Measurements from ENCODE around the gene C1QL1.

Gene C1QL1

DNA sequence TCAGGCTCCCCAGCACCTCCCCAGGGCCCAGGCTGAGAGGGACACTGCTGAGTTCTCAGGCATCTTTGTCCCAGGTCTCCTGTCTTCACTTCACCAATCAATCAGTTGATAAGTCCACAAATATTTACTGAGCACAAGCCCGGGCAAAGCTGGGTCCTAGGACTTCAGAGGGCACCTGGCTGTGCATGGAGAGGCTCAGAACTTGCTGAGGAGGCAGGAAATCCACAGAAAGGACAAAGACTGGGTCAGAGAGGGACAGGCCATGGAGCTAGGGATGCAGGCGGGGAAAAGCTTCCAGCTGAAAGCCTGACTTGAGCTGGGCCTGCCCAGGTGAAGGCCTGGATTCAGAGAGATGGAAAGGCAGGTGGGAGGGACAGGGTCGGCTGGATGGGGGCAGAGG lies 33.2 kb upstream of the C1QL1 start:
- TF ChIP-seq FOXP2 (optimal IDR thresholded peaks at IDR 0.05; ENCODE audit: borderline replicate concordance, extremely low read depth, extremely low read length, insufficient read depth) (no peak), SIN3A (IDR thresholded peaks at IDR 0.05; ENCODE audit: borderline replicate concordance, insufficient read depth, low read length) (no peak), TAF1 (IDR thresholded peaks at IDR 0.05; ENCODE audit: borderline replicate concordance, insufficient read depth, low read length) (no peak), POLR2AphosphoS5 (IDR thresholded peaks at IDR 0.05; ENCODE audit: low read depth, low read length) (no peak)
- TF ChIP-seq, protein P1, sequence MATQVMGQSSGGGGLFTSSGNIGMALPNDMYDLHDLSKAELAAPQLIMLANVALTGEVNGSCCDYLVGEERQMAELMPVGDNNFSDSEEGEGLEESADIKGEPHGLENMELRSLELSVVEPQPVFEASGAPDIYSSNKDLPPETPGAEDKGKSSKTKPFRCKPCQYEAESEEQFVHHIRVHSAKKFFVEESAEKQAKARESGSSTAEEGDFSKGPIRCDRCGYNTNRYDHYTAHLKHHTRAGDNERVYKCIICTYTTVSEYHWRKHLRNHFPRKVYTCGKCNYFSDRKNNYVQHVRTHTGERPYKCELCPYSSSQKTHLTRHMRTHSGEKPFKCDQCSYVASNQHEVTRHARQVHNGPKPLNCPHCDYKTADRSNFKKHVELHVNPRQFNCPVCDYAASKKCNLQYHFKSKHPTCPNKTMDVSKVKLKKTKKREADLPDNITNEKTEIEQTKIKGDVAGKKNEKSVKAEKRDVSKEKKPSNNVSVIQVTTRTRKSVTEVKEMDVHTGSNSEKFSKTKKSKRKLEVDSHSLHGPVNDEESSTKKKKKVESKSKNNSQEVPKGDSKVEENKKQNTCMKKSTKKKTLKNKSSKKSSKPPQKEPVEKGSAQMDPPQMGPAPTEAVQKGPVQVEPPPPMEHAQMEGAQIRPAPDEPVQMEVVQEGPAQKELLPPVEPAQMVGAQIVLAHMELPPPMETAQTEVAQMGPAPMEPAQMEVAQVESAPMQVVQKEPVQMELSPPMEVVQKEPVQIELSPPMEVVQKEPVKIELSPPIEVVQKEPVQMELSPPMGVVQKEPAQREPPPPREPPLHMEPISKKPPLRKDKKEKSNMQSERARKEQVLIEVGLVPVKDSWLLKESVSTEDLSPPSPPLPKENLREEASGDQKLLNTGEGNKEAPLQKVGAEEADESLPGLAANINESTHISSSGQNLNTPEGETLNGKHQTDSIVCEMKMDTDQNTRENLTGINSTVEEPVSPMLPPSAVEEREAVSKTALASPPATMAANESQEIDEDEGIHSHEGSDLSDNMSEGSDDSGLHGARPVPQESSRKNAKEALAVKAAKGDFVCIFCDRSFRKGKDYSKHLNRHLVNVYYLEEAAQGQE (IDR thresholded peaks at IDR 0.05; ENCODE audit: insufficient read depth in 1 of 2, low read depth in 2 of 2, low read length in 2 of 2), result no peak

DNA sequence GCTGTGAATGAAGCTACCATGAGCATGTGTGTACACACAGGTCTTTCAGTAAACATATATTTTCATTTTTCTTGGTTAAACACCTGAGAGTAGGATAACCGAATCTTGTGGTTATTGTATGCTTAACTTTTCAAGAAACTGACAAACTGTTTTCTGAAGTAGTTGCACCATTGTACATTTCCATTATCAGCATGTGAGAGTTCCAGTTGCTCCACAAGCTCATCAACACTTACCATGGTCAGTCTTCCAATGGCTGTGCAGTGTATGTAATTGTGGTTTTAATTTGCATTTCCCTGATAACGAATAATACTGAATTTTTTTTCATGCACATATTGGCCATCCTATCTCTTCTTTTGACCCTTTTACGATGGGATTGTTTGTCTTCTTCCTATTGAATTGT lies 31.3 kb upstream of the C1QL1 start:
- TF ChIP-seq, protein P1 (IDR thresholded peaks at IDR 0.05; ENCODE audit: insufficient read depth in 1 of 2, low read depth in 2 of 2, low read length in 2 of 2), result no peak
- no peak for TF ChIP-seq POLR2AphosphoS5 (IDR thresholded peaks at IDR 0.05; ENCODE audit: low read depth, low read length)
- TF ChIP-seq TAF1 (IDR thresholded peaks at IDR 0.05; ENCODE audit: borderline replicate concordance, insufficient read depth, low read length), result no peak
- no peak for TF ChIP-seq FOXP2 (optimal IDR thresholded peaks at IDR 0.05; ENCODE audit: borderline replicate concordance, extremely low read depth, extremely low read length, insufficient read depth)

DNA sequence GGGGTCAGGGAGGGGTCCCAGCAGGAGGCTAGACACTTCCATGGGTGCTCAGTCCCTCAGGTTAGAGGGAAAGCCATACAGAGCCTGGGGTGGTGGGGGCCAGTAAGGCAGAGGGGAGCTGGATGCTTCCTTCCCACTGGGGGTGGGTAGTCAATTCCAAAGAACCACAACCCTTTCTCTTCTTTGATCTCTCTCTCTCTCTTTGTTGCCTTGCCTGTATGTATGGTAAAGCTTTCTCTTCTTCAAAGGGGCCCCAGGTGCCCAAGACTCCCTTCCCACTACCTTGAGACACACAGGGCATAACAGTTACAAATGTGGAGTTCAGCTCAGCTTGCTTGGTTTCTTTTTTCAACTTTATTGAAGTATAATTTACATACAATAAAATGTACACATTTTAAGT lies 30.5 kb upstream of the C1QL1 start:
- no peak for TF ChIP-seq SIN3A (IDR thresholded peaks at IDR 0.05; ENCODE audit: borderline replicate concordance, insufficient read depth, low read length)
- no peak for TF ChIP-seq FOXP2 (optimal IDR thresholded peaks at IDR 0.05; ENCODE audit: borderline replicate concordance, extremely low read depth, extremely low read length, insufficient read depth)
- TF ChIP-seq POLR2AphosphoS5 (IDR thresholded peaks at IDR 0.05; ENCODE audit: low read depth, low read length), result no peak
- TF ChIP-seq, protein P1 (IDR thresholded peaks at IDR 0.05; ENCODE audit: insufficient read depth in 1 of 2, low read depth in 2 of 2, low read length in 2 of 2), result no peak
- no peak for TF ChIP-seq TAF1 (IDR thresholded peaks at IDR 0.05; ENCODE audit: borderline replicate concordance, insufficient read depth, low read length)

DNA sequence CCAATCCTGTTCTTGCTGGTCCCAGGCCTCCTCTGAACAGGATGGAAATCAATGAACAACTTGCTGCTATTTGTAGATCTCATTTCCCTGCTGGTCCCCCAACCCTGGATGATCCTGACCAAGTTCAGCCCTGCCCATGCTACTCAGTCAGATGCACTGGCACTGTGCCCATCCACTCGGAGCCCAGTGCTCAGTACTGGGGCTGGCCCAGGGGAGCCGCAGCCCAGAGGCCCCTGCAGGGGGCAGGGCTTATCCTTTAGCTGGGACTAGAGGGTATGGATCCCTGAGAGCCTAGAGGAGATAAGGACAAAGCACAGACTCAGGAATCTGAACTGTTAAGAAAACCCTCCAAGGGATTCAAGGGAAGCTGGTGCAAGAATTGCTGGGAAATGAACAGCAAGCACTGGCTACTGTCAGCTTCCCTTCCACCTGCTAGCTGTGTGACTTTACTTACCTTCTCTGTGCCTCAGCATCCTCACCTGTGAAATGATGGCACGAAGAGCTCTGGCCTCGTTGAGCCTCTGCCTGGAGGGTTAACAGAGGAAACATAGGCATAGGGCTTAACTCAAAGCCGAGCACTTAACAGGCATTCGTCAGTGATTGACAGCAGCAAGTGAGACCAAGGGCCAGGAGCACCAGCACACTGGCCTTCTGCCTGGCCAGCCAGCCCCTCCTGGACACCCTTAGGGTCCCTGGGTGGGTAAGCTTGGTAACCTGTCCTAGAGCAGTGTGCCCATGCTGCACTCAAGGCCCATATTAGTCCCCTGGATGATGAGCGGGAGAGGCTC lies 29.8 kb upstream of the C1QL1 start:
- TF ChIP-seq SIN3A (IDR thresholded peaks at IDR 0.05; ENCODE audit: borderline replicate concordance, insufficient read depth, low read length), result no peak
- TF ChIP-seq, protein P1 (IDR thresholded peaks at IDR 0.05; ENCODE audit: insufficient read depth in 1 of 2, low read depth in 2 of 2, low read length in 2 of 2), result no peak
- no peak for TF ChIP-seq POLR2AphosphoS5 (IDR thresholded peaks at IDR 0.05; ENCODE audit: low read depth, low read length)
- TF ChIP-seq TAF1 (IDR thresholded peaks at IDR 0.05; ENCODE audit: borderline replicate concordance, insufficient read depth, low read length), result no peak
- no peak for TF ChIP-seq FOXP2 (optimal IDR thresholded peaks at IDR 0.05; ENCODE audit: borderline replicate concordance, extremely low read depth, extremely low read length, insufficient read depth)

Measured in PFSK-1 (cell line).